CD4-positive, CD25-positive, alpha-beta regulatory T cell (primary cell): ENCODE data around the gene APOA5. TPM values are rescaled to one million over a fixed set of nuclear protein-coding genes. Genes with fewer than 3 reads are reported as not detected.

Experiments
- ATAC-seq, 2 donors: fragments of 150-1000 bp; cut with Tn5 transposase; one replicate each; pipeline ENCODE4 v1.10.0; 2021; ENCODE audit warnings: low read depth in 2 of 2, moderate number of reproducible peaks in 2 of 2, moderate library complexity in 1 of 2
- DNase-seq, 3 donors: peaks; one replicate each; pipeline versions ENCODE4 v3.0.0 to v3.0.0-alpha.2; 2012 to 2022; ENCODE audit warnings: mixed read lengths in 1 of 3
- H3K27ac ChIP-seq: one replicate; pipeline ENCODE4 v1.7.0; 2013; ENCODE audit warnings: mild to moderate bottlenecking, low read length; ENCODE audit not compliant: insufficient read depth, poor library complexity, severe bottlenecking
- H3K27me3 ChIP-seq: one replicate; pipeline ENCODE4 v1.7.0; 2013; ENCODE audit warnings: low read length; ENCODE audit not compliant: control insufficient read depth, insufficient read depth
- H3K36me3 ChIP-seq: one replicate; pipeline ENCODE4 v1.7.0; 2013; ENCODE audit warnings: mild to moderate bottlenecking, low read length, moderate library complexity; ENCODE audit not compliant: control insufficient read depth, insufficient read depth
- H3K4me1 ChIP-seq: 2 replicates; pipeline ENCODE4 v1.7.0; 2013; ENCODE audit warnings: mild to moderate bottlenecking, low read length; ENCODE audit not compliant: insufficient read depth, control insufficient read depth, poor library complexity, severe bottlenecking
- H3K4me3 ChIP-seq: one replicate; pipeline ENCODE4 v1.7.0; 2013; ENCODE audit warnings: low read depth, mild to moderate bottlenecking, low read length, moderate library complexity
- H3K9me3 ChIP-seq, 2 experiments: 1 replicate in 1 of 2; 2 replicates in 1 of 2; pipeline ENCODE4 v1.7.0; 2013; ENCODE audit warnings: low read length in 2 of 2, mild to moderate bottlenecking in 1 of 2, moderate library complexity in 1 of 2; ENCODE audit not compliant: control insufficient read depth in 2 of 2
- H3K27ac Mint-ChIP-seq, 3 donors: one replicate each; pipeline ENCODE4 v1.8.0; 2020 to 2022; ENCODE audit warnings: mild to moderate bottlenecking in 3 of 3, mixed read lengths in 3 of 3, moderate library complexity in 2 of 3
- H3K27me3 Mint-ChIP-seq: one replicate; pipeline ENCODE4 v1.8.0; 2022; ENCODE audit warnings: mild to moderate bottlenecking, mixed read lengths
- H3K36me3 Mint-ChIP-seq: one replicate; pipeline ENCODE4 v1.8.0; 2020; ENCODE audit warnings: mixed read lengths
- H3K4me1 Mint-ChIP-seq, 4 donors: one replicate each; pipeline ENCODE4 v1.8.0; 2020 to 2022; ENCODE audit warnings: mixed read lengths in 4 of 4, mild to moderate bottlenecking in 1 of 4
- H3K4me3 Mint-ChIP-seq, 4 donors: one replicate each; pipeline ENCODE4 v1.8.0; 2020 to 2022; ENCODE audit warnings: mild to moderate bottlenecking in 4 of 4, mixed read lengths in 4 of 4, moderate library complexity in 3 of 4
- H3K9me3 Mint-ChIP-seq, 7 donors: one replicate each; pipeline ENCODE4 v1.8.0; 2020 to 2022; ENCODE audit warnings: mixed read lengths in 7 of 7, mild to moderate bottlenecking in 3 of 7, moderate library complexity in 2 of 7
- polyA plus RNA-seq, 4 donors: library from polyadenylated mRNA; unstranded; fragments of 300-500 nt; fragmentation: Illumina TruSeq; gene quantifications; one replicate each; pipeline ENCODE4 v1.2.3, GENCODE V29; 2021
- total RNA-seq: library from RNA; stranded (reverse); gene quantifications from one replicate; pipeline ENCODE4 v1.2.3, GENCODE V29; 2022

APOA5 gene
- total and polyA plus RNA-seq, 5 donors from 2014 or later: not detected

DNA sequence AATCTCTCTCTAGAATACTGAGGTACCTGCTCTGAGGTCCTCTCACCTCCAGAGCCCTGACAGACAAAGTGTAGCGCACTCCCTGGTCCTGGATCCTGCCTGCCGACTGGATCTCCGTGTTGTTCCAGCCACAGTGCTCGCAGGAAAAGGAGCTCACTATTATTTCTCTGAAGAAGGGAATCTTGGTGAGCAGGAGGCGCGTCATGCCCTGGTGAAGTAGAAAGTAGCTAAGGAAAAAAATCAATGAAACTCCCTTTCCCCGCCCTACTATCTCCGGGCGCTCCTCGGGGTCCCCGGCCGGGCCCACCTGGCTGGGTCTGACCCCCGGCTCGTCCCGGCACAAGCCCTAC is 4.3 kb downstream of the APOA5 start:
- H3K27ac Mint-ChIP-seq: peak overlapping the region in 2 of 3 donors; percentile 97 to 100
- peaks cover 12% of the 10 kb centered on the region for H3K27me3 Mint-ChIP-seq
- Histone ChIP-seq H3K4me1 (peaks cover 27% of the 10 kb centered on the region), H3K27ac (peak overlapping the region; percentile 77), H3K36me3 (peaks cover 41% of the 10 kb centered on the region), H3K9me3 (no peaks in the 10 kb centered on the region), H3K4me3 (peak overlapping the region; percentile 93), H3K27me3 (no peaks in the 10 kb centered on the region)
- ATAC-seq: no peak
- peaks cover 13 to 69% (median 43%) of the 10 kb centered on the region in 4 donors for H3K4me1 Mint-ChIP-seq
- no peaks in the 10 kb centered on the region for H3K9me3 Mint-ChIP-seq
- peaks cover 28% of the 10 kb centered on the region for H3K36me3 Mint-ChIP-seq
- peak in 1 of 3 donors; percentile 24 for DNase-seq
- H3K4me3 Mint-ChIP-seq: peak overlapping the region; percentile 94 to 99 (median 97)

DNA sequence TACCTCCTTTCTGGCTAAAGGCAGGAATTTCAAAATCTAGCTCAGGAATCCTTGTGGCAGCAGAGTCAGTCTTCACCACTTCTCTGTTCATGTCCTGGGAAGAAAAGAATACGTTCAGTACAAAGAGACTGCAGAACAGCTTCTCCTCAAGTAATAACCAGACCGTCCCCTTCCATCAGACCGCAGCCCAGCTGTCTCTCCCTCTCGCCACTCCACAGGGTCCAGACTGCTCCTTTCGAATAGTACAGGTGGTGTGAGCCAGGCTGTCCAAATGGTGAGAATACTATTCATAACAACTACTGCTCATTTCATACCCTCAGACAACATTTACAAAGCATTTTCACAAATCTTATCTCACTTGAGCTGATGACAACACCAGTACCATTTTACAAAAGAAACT is 4.7 kb downstream of the APOA5 start:
- peaks cover 32% of the 10 kb centered on the region for H3K36me3 Mint-ChIP-seq
- DNase-seq (no peak), ATAC-seq (no peak)
- Histone ChIP-seq H3K9me3 (no peaks in the 10 kb centered on the region), H3K27ac (peak overlapping the region; percentile 77), H3K27me3 (no peaks in the 10 kb centered on the region), H3K36me3 (peaks cover 45% of the 10 kb centered on the region), H3K4me1 (peaks cover 27% of the 10 kb centered on the region), H3K4me3 (peak overlapping the region; percentile 93)
- H3K9me3 Mint-ChIP-seq: no peaks in the 10 kb centered on the region
- H3K4me1 Mint-ChIP-seq: peaks cover 13 to 73% (median 45%) of the 10 kb centered on the region in 4 donors
- H3K27ac Mint-ChIP-seq: peak overlapping the region; percentile 80 to 100 (median 97)
- peak overlapping the region; percentile 94 to 99 (median 97) for H3K4me3 Mint-ChIP-seq
- peaks cover 12% of the 10 kb centered on the region for H3K27me3 Mint-ChIP-seq

DNA sequence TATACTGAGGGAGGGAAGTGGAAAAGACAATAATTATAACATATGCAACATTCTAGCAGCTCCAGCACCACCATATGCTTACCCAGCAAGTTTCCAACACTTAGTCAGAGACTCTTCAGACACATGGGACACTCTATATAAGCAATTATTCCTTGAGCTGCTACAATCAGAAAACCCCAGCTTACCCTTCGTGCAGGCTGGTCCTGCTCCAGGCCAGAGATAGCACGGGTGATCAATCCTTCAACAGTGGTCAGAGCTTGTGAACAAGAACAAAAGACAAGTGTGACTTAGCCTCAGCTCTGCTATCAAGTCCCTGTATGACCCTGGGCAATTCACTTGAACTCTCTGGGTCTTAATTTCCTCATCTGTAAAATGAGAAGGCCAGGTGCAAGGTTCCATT is 5.4 kb downstream of the APOA5 start:
- Mint-ChIP-seq H3K4me1 (peaks cover 13 to 76% (median 47%) of the 10 kb centered on the region in 4 donors), H3K36me3 (peaks cover 35% of the 10 kb centered on the region), H3K9me3 (no peaks in the 10 kb centered on the region), H3K27ac (peak overlapping the region; percentile 26 to 100 (median 97)), H3K27me3 (peaks cover 12% of the 10 kb centered on the region), H3K4me3 (peak overlapping the region; percentile 94 to 99 (median 97))
- no peaks in the 10 kb centered on the region for H3K27me3 ChIP-seq
- DNase-seq (no peak), ATAC-seq (no peak)
- H3K4me3 ChIP-seq: peak overlapping the region; percentile 93
- H3K36me3 ChIP-seq: peaks cover 51% of the 10 kb centered on the region
- H3K4me1 ChIP-seq: peaks cover 24% of the 10 kb centered on the region
- H3K9me3 ChIP-seq: no peaks in the 10 kb centered on the region
- no peak overlapping the region for H3K27ac ChIP-seq

DNA sequence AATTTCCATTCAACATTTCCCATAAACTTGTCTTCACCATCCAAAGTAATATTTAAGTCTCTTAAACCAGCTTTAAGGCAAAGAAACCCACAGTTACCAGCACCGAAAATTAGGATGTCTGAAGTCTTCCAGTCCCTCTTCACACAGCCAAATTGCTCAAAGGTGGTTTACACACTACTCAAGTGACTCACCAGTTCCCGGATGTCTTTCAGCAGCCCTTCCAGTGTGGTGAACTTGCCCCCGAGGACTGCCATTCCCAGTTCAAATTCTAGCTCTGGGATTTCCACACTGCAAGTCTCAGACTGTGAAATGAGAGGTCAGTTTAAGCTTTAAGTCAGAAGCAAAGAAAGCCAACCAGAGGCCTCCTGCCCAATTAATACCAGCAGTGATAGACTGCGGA is 9.0 kb downstream of the APOA5 start:
- peaks cover 13 to 60% (median 50%) of the 10 kb centered on the region in 4 donors for H3K4me1 Mint-ChIP-seq
- H3K4me3 Mint-ChIP-seq: peak overlapping the region in 1 of 4 donors; percentile 75
- no peaks in the 10 kb centered on the region for H3K27me3 ChIP-seq
- H3K4me3 ChIP-seq: no peak overlapping the region
- peaks cover 58% of the 10 kb centered on the region for H3K36me3 Mint-ChIP-seq
- H3K4me1 ChIP-seq: peaks cover 11% of the 10 kb centered on the region
- no peaks in the 10 kb centered on the region for H3K9me3 ChIP-seq
- no peak overlapping the region for H3K27ac ChIP-seq
- H3K36me3 ChIP-seq: peaks cover 86% of the 10 kb centered on the region
- DNase-seq (no peak), ATAC-seq (no peak)
- no peaks in the 10 kb centered on the region for H3K9me3 Mint-ChIP-seq
- H3K27me3 Mint-ChIP-seq: peaks cover under 1% of the 10 kb centered on the region
- H3K27ac Mint-ChIP-seq: peak overlapping the region in 2 of 3 donors; percentile 9 to 58

DNA sequence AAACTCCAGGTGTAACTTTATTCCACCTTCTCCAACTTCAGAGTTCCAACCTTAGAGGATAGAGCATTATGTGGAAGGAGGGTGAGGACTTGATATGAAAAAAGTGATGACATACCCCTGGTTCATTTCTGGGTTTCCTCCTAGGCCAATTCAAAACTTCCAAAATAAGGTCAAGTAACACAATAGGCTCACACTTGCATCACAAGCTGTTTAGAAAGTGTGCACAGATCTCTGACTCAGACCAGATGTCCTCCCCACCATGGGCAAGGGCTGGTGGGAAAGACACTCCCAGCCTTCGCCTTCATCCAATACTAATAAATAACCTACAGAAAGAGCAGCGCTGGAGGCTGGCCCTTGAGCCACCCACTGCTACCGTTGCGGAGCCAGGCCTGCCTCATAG is 13.1 kb downstream of the APOA5 start:
- H3K36me3 Mint-ChIP-seq: peaks cover 48% of the 10 kb centered on the region
- DNase-seq (no peak), ATAC-seq (no peak)
- no peaks in the 10 kb centered on the region for H3K9me3 ChIP-seq
- peaks cover 0 to 1% (median 0%) of the 10 kb centered on the region in 7 donors for H3K9me3 Mint-ChIP-seq
- no peak overlapping the region for H3K27ac ChIP-seq
- peaks cover 65% of the 10 kb centered on the region for H3K36me3 ChIP-seq
- H3K27ac Mint-ChIP-seq: no peak overlapping the region
- H3K4me1 Mint-ChIP-seq: peaks cover 9 to 66% (median 34%) of the 10 kb centered on the region in 4 donors
- H3K27me3 ChIP-seq: no peaks in the 10 kb centered on the region
- no peaks in the 10 kb centered on the region for H3K27me3 Mint-ChIP-seq
- H3K4me1 ChIP-seq: peaks cover 2% of the 10 kb centered on the region
- H3K4me3 Mint-ChIP-seq: peak overlapping the region in 1 of 4 donors; percentile 67
- no peak overlapping the region for H3K4me3 ChIP-seq

DNA sequence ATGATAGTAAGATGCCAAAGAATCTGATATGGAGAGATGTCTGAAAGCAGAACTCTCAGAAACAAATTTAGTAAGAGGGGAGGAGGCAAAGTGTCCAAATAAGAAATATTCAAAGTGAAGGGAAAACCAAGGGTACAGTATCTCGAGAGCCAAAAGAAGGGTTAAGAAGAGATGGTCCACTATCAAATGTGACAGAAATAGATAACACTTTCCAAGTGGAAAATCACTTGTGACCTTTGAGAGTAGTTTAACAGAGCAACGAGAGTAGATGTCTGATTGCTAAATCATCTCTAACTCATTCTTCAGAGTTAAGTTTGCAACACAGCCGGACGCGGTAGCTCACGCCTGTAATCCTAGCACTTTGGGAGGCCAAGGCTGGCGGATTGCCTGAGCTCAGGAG is 14.6 kb downstream of the APOA5 start:
- no peaks in the 10 kb centered on the region for H3K27me3 ChIP-seq
- no peaks in the 10 kb centered on the region for H3K9me3 ChIP-seq
- Mint-ChIP-seq H3K9me3 (peaks cover 0 to 1% (median 0%) of the 10 kb centered on the region in 7 donors), H3K27ac (peak overlapping the region in 1 of 3 donors; percentile 88), H3K27me3 (peaks cover 11% of the 10 kb centered on the region), H3K4me3 (peak overlapping the region in 2 of 4 donors; percentile 11 to 66), H3K4me1 (peaks cover 18 to 61% (median 27%) of the 10 kb centered on the region in 4 donors), H3K36me3 (peaks cover 38% of the 10 kb centered on the region)
- no peak for ATAC-seq
- no peak for DNase-seq
- no peak overlapping the region for H3K27ac ChIP-seq
- peaks cover 50% of the 10 kb centered on the region for H3K36me3 ChIP-seq
- no peak overlapping the region for H3K4me3 ChIP-seq
- H3K4me1 ChIP-seq: peaks cover 10% of the 10 kb centered on the region

DNA sequence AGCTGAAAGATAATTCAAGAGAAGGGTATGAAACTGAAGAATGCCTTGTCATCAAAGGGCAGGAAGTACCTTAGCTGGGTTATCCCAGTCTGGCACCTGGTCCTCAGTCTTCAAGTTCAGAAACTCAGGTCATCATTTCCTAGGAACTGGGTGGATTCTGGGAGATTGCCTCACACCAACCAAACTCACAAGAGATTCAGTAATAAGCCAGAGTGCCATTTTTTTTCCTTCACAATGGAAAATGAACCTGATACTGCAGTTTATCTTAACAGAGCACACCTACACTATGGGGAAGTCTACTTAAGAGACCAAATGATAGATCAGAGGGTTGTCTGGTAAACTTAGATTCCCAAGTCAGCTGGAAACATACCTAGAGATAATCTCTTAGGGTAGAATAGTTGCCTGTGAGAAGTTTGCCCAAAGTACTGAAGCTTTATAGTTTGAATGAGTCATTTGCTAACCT is 15.1 kb downstream of the APOA5 start:
- peaks cover 15% of the 10 kb centered on the region for H3K4me1 ChIP-seq
- Mint-ChIP-seq H3K27ac (peak overlapping the region in 2 of 3 donors; percentile 65 to 88), H3K36me3 (peaks cover 36% of the 10 kb centered on the region), H3K27me3 (peaks cover 12% of the 10 kb centered on the region), H3K4me1 (peaks cover 20 to 59% (median 31%) of the 10 kb centered on the region in 4 donors), H3K4me3 (peak overlapping the region in 2 of 4 donors; percentile 30 to 66), H3K9me3 (peaks cover 0 to 1% (median 0%) of the 10 kb centered on the region in 7 donors)
- H3K27me3 ChIP-seq: no peaks in the 10 kb centered on the region
- no peaks in the 10 kb centered on the region for H3K9me3 ChIP-seq
- ATAC-seq (no peak), DNase-seq (no peak)
- H3K36me3 ChIP-seq: peaks cover 45% of the 10 kb centered on the region
- H3K27ac ChIP-seq: no peak overlapping the region
- no peak overlapping the region for H3K4me3 ChIP-seq

DNA sequence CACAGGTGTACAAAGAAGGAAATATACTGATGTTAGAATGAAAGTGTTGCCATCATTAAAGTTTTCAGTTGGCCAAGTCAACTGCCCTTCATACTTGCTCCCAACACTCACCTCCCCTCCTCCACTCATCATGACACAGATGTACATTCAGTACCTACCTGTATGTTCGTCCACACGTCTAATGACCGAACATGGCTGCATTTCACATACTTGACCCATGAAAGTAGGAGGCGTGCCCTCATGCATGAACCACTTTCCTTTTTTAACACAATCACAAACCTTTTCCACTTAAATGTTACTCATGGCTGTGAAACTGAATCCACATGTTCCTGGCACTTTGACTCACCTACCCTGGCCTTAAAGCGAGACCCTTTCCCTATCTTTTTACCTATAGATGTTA is 15.7 kb downstream of the APOA5 start:
- no peaks in the 10 kb centered on the region for H3K9me3 ChIP-seq
- peak overlapping the region in 2 of 3 donors; percentile 13 to 65 for H3K27ac Mint-ChIP-seq
- H3K4me1 Mint-ChIP-seq: peaks cover 23 to 57% (median 30%) of the 10 kb centered on the region in 4 donors
- peak overlapping the region in 3 of 4 donors; percentile 22 to 67 (median 66) for H3K4me3 Mint-ChIP-seq
- H3K36me3 ChIP-seq: peaks cover 39% of the 10 kb centered on the region
- peaks cover 21% of the 10 kb centered on the region for H3K4me1 ChIP-seq
- peaks cover 30% of the 10 kb centered on the region for H3K36me3 Mint-ChIP-seq
- H3K4me3 ChIP-seq: no peak overlapping the region
- H3K27ac ChIP-seq: no peak overlapping the region
- DNase-seq (no peak), ATAC-seq (no peak)
- peaks cover 0 to 1% (median 0%) of the 10 kb centered on the region in 7 donors for H3K9me3 Mint-ChIP-seq
- no peaks in the 10 kb centered on the region for H3K27me3 ChIP-seq
- H3K27me3 Mint-ChIP-seq: peaks cover 12% of the 10 kb centered on the region
